ENCODE results near the gene MYH3. TPM values are rescaled to one million over a fixed set of nuclear protein-coding genes. Genes with fewer than 3 reads are reported as not detected.
A peak's percentile ranks its signal among the peaks of the same experiment; 100 is the strongest.

The MYH3 gene
- total RNA-seq, 6 experiments from 2014 or later: 0.68 to 2.6 (median 1.2) TPM

DNA sequence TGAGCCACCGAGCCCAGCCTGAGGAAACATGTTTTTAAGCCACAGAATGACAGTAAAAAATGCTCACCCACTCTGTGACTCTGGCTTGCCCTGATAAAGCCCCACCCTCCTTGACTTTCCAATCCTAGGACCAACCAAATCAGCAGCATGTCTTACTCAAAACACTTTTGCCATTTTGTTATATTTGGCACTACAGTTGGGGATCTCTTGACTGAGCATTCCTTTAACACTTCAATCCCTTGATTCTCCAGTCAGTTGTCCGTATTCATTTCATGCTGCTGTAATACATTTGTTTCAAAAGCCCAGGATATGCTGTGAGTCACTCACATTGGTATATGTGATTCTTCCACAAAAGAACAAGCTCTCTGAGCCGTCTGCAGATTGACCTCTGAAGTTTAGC lies 8.2 kb downstream of the MYH3 start:
- H3K9me3 ChIP-seq: no peaks in the 10 kb centered on the region
- ATAC-seq: no peak
- DNase-seq: no peak
- H3K4me3 ChIP-seq: no peak overlapping the region
- H3K27ac ChIP-seq: no peak overlapping the region
- H3K4me1 ChIP-seq: no peaks in the 10 kb centered on the region
- WGBS (ENCODE audit: insufficient coverage, low coverage, low lambda C conversion rate, missing lambda C conversion rate): 77% methylated on average over 2 of the region's 3 CpGs
- no peak for TF ChIP-seq POLR2A (IDR thresholded peaks at IDR 0.05)
- TF ChIP-seq, protein P1, sequence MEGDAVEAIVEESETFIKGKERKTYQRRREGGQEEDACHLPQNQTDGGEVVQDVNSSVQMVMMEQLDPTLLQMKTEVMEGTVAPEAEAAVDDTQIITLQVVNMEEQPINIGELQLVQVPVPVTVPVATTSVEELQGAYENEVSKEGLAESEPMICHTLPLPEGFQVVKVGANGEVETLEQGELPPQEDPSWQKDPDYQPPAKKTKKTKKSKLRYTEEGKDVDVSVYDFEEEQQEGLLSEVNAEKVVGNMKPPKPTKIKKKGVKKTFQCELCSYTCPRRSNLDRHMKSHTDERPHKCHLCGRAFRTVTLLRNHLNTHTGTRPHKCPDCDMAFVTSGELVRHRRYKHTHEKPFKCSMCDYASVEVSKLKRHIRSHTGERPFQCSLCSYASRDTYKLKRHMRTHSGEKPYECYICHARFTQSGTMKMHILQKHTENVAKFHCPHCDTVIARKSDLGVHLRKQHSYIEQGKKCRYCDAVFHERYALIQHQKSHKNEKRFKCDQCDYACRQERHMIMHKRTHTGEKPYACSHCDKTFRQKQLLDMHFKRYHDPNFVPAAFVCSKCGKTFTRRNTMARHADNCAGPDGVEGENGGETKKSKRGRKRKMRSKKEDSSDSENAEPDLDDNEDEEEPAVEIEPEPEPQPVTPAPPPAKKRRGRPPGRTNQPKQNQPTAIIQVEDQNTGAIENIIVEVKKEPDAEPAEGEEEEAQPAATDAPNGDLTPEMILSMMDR (IDR thresholded peaks at IDR 0.05): no peak
- H3K36me3 ChIP-seq: no peaks in the 10 kb centered on the region
- no peaks in the 10 kb centered on the region for H3K27me3 ChIP-seq
- intact Hi-C loops (cut with DNase I): no loop called here

DNA sequence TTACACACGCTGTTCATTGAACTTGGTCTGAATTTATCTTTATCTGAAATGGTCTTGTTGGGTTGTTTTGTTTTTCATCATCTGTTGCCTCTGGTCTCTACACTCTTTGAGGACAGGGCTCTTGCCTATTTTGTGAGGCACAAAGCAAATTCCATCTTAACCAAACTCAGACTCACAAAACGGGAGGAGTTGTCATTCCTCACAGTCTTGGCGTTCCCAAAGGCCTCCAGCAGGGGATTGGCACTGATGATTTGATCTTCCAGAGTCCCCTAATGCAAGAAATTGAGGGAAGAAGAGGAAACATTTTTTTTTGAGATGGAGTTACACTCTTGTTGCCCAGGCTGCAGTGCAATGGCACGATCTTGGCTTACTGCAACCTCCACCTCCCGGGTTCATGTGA lies 8.7 kb downstream of the MYH3 start:
- no peak overlapping the region for H3K27ac ChIP-seq
- WGBS (ENCODE audit: insufficient coverage, low coverage, low lambda C conversion rate, missing lambda C conversion rate): 67% methylated on average over 3 of the region's 5 CpGs
- H3K4me1 ChIP-seq: no peaks in the 10 kb centered on the region
- ATAC-seq (no peak), DNase-seq (no peak)
- H3K36me3 ChIP-seq: no peaks in the 10 kb centered on the region
- intact Hi-C loops (cut with DNase I): no loop called here
- TF ChIP-seq, protein P1 (IDR thresholded peaks at IDR 0.05): no peak
- no peak for TF ChIP-seq POLR2A (IDR thresholded peaks at IDR 0.05)
- no peaks in the 10 kb centered on the region for H3K9me3 ChIP-seq
- H3K27me3 ChIP-seq: no peaks in the 10 kb centered on the region
- H3K4me3 ChIP-seq: no peak overlapping the region

DNA sequence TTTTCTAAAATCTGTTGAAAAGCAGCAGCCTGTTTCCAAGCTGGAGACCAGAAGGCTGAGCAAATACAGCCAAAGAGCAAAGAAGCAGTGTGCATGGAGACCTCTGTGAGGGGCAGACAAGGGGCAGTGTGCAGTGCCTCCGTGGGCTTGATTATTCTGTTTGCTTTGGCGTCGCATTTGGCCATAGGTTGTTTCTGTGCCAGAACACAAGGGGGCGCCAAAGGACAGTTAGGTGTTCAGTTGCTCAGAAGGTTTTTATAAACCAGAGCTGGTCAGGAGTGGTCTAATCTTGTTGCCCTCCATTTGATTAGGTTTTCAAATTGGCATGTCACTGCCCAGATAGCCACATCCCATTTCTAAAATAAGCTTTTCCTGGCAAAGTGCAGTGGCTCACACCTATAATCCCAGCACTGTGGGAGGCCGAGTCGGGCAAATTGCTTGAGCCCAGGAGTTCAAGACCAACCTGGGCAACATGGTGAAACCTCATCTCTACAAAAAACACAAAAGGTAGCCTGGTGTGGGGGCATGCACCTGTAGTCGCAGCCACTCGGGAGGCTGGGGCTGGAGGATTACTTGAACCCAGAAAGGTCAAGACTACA lies 10.6 kb downstream of the MYH3 start:
- Histone ChIP-seq H3K9me3 (no peaks in the 10 kb centered on the region), H3K4me1 (no peaks in the 10 kb centered on the region), H3K27me3 (no peaks in the 10 kb centered on the region), H3K36me3 (peaks cover 0 to 9% (median 0%) of the 10 kb centered on the region in 4 donors), H3K4me3 (no peak overlapping the region), H3K27ac (no peak overlapping the region)
- intact Hi-C loops (cut with DNase I): no loop called here
- DNase-seq (peak; percentile 65 to 76 (median 71)), ATAC-seq (peak; percentile 79 to 91 (median 88))
- no peak for TF ChIP-seq POLR2A (IDR thresholded peaks at IDR 0.05)
- TF ChIP-seq, protein P1 (IDR thresholded peaks at IDR 0.05): peak; percentile 81 to 92 (median 86)
- whole genome bisulfite sequencing (ENCODE audit: insufficient coverage, low coverage, low lambda C conversion rate, missing lambda C conversion rate): 8% methylated on average over 6 of the region's 8 CpGs

DNA sequence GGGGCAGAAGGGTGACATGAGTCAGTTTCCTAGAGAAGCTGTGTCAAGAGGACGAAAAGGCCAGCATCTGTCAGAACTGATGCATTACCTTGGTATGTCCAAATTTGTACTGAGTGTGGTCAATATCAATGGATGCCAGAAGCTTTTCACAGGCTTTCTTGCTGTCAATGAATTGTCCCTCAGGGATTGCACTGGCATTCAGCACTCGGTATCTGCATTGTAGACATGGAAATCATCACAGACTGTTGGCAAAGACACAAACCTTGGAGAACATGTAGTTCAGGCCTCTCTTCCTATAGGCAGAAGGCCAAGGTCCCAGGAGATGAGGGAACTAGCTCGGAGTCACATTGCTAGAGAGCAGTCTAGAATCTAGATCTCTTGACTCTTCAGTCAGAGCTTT lies 16.6 kb downstream of the MYH3 start:
- intact Hi-C loops (cut with DNase I): no loop called here
- Histone ChIP-seq H3K27me3 (no peaks in the 10 kb centered on the region), H3K36me3 (peaks cover 0 to 21% (median 2%) of the 10 kb centered on the region in 4 donors), H3K4me3 (no peak overlapping the region), H3K4me1 (no peaks in the 10 kb centered on the region), H3K9me3 (no peaks in the 10 kb centered on the region), H3K27ac (no peak overlapping the region)
- DNase-seq: no peak
- WGBS (ENCODE audit: insufficient coverage, low coverage, low lambda C conversion rate, missing lambda C conversion rate): 91% methylated on average over 3 of the region's 3 CpGs
- no peak for ATAC-seq
- TF ChIP-seq, protein P1 (IDR thresholded peaks at IDR 0.05): no peak
- TF ChIP-seq POLR2A (IDR thresholded peaks at IDR 0.05): no peak

Measured in right lobe of liver (tissue), 6 donors.